GM21515 (cell line): Measurements from ENCODE around the gene DDN.

Experiments
- ATAC-seq: cut with Tn5 transposase; IDR thresholded peaks from one replicate; pipeline ENCODE4 v1.9.1; 2021; ENCODE audit not compliant: unreplicated experiment

Gene DDN

DNA sequence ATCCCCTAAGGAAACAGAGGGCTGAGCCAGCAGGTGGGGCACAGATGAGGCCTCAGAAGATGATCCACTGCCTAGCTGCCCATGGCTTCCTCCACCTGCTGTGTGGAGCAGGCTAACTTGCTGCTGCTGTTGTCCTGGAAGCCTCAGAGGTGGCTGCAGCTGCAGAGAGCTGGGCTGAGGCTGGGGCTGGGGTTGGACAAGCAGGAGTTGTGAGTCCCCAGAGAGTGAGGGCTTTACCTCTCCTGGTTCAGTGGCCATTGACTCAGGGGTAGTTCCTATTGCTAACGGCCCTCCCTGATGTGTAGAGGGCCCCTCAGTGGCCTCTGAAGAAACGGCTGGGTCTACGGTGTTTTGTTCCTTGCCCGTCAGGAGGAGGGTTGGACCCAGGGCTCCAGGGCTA is 33.1 kb upstream of the DDN start:
- ATAC-seq = no peak

DNA sequence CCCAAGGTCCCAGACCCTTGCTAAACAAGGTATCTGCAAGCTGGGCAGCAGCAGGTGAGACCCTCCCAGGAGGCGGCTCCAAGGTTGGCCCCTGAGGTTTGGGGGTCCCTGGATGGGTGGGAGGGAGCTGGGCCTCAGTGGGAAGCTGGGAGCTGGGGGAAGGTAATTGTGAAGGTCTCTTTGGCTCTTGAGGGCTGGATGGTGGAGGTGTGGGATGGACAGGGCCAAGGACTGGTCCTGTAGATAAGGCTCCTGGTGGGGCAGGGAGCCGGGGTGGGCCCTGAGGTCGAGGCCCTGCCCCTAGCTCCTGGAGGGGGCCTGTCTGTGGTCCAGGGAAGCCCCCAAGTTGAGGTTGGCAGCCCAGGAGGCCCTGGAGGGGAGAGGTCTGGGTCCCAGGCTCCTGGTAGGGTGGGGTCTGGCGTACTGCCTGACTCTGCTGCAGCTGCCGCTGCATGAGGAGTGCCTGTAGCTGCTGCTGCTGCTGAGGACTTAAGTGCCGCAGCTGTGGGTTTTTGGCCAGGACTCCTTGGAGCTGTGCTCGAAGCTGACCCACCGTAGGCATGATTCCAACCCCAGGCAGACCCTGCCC is 32.5 kb upstream of the DDN start:
- no peak for ATAC-seq

DNA sequence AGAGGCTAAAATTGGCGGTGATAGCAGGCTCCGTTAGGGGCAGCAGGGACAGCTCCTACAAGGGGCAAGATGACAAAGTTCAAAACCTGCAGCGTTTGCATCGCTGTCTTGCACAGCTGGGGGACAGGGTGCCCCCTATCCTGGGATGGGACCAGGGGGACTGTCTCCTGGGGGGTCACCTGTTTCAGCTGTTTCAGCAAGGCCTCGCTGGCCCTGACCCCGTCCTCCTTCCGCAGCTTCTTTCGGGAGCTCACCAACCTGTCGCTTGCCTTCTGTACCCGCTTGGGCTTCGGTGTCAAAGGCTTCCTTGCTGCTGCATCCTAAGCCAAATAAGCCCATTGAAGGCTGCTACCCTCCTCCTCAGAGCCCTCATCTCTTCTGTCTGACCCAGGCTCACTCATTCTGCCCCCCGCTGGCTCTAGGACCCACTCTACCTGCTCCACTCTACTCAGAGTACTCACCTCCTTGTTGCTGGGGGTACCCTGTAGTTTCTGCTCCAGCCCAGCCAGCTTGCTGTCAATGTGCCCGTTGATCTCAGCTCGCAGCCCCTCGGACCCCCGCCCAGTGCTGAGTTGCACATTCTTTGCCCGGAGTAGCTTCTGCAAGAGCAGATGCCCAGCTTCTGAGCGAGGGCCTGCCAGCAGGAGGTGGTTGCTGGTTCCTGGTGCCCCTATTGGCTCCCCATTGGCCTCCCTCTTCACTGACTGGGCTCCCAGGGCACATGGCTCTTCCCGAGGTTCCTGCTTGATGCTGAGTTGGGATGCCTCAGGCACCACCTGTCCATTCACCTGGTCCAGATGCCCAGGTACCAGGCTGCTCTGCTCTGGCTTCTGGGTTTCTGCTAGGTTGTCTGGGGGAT is 31.8 kb upstream of the DDN start:
- ATAC-seq = no peak

GRCh38 chr12:49030119-49030518 is 30.9 kb upstream of the DDN start:
- no peak for ATAC-seq

DNA sequence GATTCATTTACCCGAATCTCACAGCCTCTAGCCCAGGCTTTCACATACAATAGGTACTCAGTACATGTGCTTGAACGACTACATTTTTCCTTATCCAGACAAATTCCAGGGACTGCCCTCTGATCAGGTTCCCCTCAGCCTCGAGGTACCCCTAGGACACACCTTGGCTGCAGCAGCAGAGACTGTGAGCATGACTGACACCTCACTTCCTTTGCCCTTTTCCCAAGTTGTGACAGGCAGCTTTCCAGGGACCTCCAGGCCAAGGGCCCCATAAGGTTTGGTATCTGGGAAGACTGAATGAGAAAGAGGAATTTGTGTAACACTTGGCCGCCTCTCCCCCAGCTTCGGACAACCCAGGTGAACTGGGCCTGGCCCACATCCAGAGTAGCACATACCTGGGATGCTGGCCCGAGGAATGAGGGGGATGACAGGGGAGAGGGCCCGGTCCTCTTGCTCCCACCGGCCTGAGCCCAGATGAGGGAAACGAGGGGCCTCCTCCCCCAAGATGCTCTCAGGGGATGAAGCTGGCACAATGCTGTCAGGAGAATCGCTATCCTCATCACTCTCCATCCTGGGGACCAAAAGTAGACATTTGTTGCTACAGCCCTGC is 29.6 kb upstream of the DDN start:
- no peak for ATAC-seq

DNA sequence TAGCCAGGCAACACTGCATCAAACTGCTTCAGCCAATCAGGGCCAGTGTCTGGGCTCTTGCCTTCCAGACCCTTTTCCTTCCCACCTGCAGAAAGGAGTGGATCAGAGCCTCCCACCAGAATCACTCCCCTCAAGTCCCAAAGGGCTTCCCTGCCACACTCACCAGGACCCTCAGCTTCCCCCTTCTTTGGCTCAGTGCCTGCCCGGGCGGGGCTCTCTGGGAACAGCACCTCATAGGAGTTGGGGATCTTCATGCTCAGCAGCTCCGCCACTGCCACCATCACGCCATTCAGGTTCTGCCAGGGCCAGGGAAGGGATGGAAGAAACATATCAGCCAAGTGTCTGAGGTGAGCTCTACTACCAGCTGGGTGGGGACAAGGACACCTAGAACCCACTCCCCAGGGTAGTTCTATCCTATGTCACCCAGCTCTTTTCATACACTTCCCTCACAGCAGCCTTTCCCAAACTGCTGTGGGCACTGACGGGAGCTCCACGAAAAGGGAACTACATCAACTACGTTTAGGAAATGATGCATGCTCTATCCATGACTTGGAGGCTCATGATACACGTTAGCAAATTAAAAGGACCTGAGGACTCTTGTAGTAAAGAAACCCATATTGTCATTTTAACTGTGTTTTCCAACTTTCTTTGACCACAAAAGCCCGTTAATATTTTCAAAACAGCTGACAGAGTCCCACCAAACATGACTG is 28.8 kb upstream of the DDN start:
- no peak for ATAC-seq

- no peak for ATAC-seq
Observed at GRCh38 chr12:49026678-49027480, 27.7 kb upstream of the DDN start.

DNA sequence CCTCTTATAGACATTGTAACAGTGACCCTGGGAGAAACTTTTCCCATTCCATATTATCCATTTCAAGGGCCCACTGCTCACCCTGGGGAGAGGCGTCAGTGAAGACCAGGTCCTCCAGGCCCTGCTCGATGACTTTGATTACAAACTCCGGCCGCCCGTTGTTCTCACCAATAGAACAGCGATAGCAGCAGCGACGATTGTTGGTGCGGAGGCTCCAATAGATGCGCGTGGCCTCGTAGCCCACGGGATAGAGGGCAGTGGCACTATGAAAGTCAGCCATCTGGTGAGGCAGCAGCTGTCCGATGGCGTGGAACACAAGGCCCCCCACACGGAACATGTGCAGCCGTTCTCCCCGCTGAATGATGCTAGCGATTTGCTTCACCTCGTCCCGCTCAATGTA is 26.9 kb upstream of the DDN start:
- ATAC-seq = no peak

- ATAC-seq = no peak
Observed at GRCh38 chr12:49025463-49025862, 26.3 kb upstream of the DDN start.

GRCh38 chr12:49024543-49024942 is 25.4 kb upstream of the DDN start:
- no peak for ATAC-seq

- no peak for ATAC-seq
Observed at GRCh38 chr12:49023812-49024211, 24.6 kb upstream of the DDN start.

DNA sequence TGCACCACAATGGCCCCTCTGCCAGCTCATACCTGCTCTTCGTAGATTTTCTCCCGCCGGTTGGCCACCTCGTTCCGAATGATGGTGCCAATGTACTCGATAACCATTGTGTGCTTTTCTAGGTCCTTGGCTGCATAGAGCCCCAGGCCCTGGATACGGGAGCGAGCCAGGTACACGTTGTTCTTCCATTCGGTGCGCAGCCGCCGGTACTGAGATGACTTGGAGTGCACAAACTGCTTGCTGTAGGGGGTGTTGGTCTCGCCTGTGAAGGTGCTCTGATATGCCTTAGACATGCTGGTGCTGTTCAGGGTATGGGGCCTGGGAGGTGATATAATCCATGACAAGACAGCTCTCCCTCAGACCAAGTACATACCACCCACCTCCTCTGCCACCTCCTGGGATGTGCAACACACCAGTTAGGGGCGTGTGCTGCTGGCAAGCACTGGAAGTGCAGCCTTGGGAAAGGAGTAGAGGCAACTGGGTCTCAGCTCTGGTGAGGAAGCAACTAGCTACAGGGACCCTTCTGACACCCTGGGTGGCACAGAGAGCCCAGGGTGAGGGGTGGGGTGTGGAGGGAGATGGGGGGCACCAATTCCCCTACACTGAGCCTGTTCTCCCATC is 23.5 kb upstream of the DDN start:
- ATAC-seq = no peak

- ATAC-seq = no peak
Observed at GRCh38 chr12:49021292-49021915, 22.2 kb upstream of the DDN start.

GRCh38 chr12:49020441-49020840 is 21.3 kb upstream of the DDN start:
- ATAC-seq = no peak

DNA sequence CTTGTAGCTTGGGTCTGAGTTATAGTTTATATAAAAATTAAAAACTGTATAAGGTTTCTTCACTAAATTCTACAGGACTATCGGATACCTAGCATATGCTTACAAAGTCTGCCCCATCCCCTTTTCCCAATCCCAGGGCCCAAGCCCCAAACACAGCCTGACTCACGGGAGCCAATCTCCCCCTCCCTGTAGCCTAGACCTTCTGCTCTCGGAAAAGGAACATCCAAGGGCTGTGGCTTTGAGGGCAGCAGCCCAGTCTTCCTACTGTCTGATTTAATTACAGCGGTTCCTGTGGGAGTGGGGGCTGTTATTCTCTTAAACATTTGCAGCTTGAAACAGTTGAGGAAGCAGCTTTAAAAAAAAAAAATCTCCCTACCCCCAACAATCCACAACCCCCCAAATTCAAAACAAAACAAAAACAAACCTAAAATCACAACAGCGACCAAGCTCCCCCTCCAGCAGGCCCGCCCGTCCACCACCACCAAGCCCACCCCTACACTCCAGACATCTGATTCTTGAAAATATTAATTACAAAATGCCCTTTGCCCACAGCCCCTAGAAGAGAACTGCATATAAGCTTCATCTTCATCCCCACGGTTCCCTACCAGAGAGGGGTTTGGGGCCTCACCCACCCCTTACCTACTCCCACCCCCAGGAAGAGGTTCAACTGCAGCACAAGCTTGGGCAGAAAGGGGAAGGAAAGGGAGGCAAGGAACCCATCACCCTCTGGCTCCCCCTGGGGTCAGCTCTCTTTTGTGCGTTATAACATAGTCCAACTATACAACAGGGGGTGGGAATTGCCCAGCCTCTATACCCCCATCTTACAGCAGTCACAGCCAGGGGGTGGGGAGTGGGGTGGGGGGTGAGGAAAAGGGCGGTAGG is 20.5 kb upstream of the DDN start:
- ATAC-seq = no peak

DNA sequence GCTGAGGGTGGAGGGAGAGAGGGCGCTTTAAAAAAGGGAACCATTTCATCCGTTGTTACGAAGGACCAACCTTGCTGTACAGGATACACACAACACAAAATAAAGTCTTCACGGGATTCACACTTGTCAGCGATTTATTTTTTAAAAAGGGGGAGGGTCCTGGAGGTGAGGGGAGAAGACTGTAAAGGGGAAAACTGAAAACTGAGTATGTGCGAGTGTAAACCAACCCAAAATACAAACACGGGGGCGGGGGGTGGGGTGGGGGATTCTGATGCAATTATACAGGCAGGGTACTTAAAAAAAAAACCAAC is 19.9 kb upstream of the DDN start:
- ATAC-seq = peak; percentile 24

GRCh38 chr12:49018261-49019119 is 19.3 kb upstream of the DDN start, which contains the start of gene PRKAG1:
TSS of gene PRKAG1 (minus strand) at chr12:49018776. CDS start at chr12:49018740, 36 bp downstream.
- ATAC-seq = peak; percentile 89

DNA sequence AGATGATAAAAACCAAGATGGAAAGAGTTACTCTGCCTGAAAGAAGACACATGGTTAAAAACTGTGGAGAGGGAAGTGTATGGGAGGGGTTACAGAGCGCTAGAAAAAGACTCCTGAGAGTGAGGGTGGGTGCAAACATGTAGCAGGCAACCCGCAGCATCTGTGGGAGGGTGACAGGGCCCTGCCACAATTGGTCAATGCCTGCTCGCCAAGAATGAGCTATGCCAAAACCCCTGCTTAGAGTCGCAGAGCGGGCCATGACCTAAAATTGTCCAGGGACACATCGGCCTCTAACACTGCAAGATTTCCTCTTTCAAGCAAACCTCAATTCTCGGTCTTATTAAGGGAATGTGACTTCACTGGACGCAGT is 18.7 kb upstream of the DDN start:
- no peak for ATAC-seq
